HG03354 (cell line): ENCODE results near the gene RACGAP1.

ENCODE experiments used
- ATAC-seq: cut with Tn5 transposase; IDR thresholded peaks from one replicate; pipeline ENCODE4 v1.9.1; 2021; ENCODE audit warnings: mild to moderate bottlenecking; ENCODE audit not compliant: unreplicated experiment, poor library complexity, severe bottlenecking

The RACGAP1 gene

GRCh38 chr12:49949866-49950265 lies 75.4 kb downstream of the RACGAP1 start:
- ATAC-seq, result no peak

DNA sequence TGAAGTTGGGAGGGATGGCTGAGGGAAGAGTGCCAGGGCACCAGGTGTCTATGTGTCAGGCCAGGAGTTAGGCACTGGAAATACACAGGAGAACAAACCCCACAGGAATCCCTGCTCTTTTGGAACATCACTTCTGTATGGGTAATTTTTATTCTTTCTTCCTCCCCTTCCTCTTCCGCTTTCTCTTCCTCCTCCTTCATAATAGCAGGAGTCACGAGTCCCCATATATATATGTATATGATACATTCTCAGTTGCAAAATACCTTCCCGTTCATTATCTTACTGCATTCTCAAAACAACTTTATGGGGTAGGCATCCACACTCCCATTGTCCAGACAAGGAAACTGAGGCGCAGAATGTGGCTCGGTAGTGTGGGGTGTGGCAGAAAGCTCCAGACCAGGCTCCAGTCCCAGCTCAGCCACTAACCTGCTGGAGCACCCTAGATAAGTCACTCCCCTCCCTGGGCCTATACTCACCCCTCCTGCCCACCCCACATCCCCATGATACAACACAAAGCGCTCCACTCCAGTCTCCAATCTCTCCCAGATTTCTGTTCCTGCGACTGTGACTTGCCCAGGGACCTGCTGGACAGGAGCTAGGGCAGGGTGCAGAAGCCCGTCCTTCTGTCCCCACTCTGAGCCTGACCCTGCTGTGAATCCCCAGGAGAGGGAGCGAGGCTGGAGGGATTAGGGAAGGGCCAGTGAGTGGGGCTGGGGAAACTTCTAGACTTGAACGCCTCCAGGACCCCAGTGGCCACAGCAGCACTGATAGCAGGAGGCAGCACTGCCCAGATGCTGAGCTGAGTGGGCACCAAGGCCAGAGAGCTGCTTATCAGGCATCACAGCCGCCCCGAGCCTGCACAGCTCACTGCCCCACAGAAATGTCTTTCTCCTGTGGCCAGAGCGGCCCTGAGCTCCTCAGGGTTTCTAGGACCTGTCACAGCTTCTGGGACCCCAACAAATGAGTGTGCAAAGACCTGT lies 76.1 kb downstream of the RACGAP1 start:
- no peak for ATAC-seq

GRCh38 chr12:49947593-49948226 lies 77.6 kb downstream of the RACGAP1 start:
- no peak for ATAC-seq

DNA sequence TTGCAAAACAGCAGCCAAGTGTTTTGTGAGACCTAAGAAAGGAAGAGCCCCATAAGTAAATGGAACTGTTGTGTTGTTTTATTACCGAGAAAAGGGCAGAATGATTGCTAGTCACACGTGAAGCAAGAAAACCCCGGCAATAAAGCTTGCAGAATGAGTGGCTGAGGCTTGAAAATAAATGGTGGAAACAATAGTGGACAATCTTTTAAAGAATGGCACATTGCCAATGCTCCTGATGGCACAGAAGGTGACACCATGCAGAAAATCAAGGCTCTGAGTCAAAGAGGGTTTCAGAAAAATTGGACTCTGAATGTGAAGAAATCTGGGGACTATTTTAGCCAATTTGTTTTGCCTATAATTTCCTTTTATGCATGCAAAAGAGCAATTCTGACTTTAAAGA lies 78.8 kb downstream of the RACGAP1 start:
- ATAC-seq, result no peak

DNA sequence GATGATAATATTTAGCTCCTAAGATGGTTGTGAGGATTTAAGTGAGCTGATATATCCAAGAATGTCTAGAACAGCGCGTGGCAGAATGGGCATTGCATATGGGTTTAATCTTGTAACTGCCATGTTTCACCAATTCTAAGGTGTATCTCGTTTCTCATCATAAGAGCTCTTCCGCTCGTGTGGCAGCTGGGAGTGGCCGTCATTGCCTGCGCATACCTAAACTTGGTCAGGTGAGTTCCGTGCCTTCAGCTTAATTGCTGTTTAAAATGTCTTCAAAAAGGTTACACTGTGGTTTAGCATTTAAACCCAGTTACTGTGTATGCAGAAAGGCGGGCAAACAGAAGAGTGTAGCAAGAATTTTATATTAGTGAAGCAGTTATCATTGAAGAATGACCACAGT lies 79.2 kb downstream of the RACGAP1 start:
- ATAC-seq, result no peak

GRCh38 chr12:49945394-49946080 lies 79.8 kb downstream of the RACGAP1 start:
- peak; percentile 83 for ATAC-seq

- no peak for ATAC-seq
Observed at GRCh38 chr12:49944718-49945117, 80.6 kb downstream of the RACGAP1 start.

DNA sequence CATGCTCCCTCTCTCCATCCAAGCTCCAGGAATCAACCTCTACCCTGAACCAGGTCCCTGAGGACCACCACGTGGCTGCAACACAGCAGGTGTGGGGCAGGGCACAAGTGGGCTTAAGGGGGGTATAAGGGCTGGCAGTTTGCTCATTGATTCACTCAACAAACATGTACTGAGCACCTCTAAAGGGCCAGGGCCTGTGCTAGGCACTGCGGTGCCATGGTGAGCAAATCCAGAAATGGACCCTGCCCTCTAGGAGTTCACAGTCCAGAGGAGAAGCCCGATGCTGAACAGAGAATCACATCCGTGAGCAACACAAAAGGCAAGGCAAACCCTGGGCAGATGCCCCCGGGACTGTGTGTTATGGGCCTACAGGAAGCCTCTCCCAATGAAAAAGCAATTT lies 81.2 kb downstream of the RACGAP1 start:
- no peak for ATAC-seq

DNA sequence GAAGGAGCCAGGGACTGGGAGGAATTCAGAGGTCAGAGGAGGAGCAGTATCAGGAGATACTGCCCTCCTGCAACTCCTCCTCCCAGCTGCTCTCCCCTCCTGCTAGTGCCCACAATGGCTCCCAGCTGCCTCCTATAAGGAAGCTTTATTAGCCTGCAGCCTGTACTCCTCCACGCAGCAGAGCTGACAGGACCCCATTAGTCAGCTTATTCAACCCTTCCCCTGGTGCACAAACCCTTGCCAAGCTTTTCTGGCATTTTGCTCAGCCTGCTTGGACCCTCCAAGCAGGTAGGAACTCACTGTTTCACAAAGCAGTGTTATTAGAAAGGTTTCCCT lies 81.7 kb downstream of the RACGAP1 start:
- no peak for ATAC-seq

- ATAC-seq, result no peak
Observed at GRCh38 chr12:49942921-49943624, 82.2 kb downstream of the RACGAP1 start.

- ATAC-seq, result no peak
Observed at GRCh38 chr12:49942512-49942893, 82.8 kb downstream of the RACGAP1 start.

DNA sequence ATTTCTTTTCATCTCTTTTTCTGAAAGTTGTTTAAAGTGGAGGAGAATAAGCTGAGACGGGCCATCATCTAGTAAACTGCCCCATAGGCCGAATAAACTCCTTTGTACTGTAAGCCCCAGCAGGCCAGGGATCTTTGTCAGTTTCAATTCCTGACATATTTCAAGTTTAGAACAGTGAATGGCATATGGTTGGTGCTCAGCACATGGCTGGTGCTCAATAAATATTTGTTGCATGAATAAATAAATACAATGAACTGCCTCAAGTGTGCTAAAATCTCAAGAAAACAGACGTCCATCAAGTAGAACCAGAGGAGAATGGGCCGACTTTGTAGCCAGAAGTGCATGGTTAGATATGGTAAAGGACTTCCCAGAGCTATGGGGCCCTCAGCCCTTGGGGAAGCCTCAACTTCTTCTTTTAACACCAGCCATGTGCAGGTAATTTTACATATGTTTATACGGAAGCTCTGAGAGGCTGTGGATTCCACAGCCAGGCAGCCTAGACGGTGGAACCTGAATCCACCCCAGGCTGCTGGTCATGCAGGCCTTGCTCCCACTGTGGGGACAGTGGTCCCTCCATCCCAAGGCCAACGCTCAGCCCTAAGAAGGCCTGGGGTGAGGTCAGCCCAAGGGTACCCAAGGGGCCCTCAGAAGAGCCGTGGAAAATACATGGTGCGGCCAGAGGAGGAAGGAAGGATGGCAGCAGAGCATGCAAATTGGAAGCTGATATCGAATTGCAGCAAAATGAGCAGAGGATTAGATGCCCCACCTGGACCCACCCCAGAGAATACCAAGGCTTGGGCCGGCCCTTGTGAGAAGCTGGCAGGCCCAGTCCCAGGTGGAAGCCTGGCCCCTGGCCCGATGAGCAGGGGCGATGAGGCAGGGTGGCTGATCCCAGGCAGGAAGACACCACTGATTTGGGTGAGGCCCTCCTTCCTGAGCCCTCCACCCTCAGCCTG lies 83.5 kb downstream of the RACGAP1 start:
- ATAC-seq, result no peak

DNA sequence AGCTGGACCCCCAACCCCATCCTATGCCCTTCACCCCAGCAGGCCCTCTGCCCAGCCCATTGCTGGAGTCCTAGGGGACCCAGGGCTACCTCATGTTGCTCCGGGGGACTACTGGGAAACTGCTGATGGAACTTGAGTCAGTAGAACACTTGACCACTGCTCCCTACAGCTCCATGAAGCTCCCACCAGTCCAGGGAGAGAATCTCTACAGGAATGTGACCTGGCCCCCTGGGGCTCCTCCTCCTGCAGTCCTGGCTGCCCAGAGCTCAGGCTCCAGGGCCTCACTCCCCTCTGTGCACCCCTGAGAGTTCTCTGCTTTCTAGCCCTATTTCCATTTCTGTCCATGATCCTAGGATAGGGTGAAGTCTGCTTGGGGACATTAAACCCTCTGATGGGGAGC lies 85.6 kb downstream of the RACGAP1 start:
- no peak for ATAC-seq

DNA sequence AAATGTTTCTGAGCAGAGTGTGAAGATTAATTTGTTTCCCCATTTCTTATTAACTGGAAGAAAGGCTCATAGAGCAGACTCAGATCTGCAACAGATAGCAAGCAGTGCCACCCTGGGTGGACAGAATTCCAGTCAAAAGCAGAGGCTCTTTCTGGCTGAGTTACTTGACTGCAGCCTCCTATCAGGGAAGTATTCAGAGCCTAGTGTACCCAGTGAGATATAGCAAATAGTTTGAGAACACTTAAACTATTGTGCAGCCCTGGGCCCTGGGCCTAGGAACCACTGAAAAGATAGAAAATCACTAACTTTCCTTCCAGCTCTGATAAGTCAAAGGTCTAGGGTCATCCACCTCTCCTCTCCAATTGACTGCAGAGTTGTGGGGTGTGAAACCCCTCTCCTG lies 86.0 kb downstream of the RACGAP1 start:
- ATAC-seq, result no peak
